GM21619 (cell line): ENCODE results near the gene MORN1.

Experiments used
- ATAC-seq: cut with Tn5 transposase; IDR thresholded peaks from one replicate; pipeline ENCODE4 v1.9.1; 2021; ENCODE audit not compliant: unreplicated experiment

Gene MORN1

DNA sequence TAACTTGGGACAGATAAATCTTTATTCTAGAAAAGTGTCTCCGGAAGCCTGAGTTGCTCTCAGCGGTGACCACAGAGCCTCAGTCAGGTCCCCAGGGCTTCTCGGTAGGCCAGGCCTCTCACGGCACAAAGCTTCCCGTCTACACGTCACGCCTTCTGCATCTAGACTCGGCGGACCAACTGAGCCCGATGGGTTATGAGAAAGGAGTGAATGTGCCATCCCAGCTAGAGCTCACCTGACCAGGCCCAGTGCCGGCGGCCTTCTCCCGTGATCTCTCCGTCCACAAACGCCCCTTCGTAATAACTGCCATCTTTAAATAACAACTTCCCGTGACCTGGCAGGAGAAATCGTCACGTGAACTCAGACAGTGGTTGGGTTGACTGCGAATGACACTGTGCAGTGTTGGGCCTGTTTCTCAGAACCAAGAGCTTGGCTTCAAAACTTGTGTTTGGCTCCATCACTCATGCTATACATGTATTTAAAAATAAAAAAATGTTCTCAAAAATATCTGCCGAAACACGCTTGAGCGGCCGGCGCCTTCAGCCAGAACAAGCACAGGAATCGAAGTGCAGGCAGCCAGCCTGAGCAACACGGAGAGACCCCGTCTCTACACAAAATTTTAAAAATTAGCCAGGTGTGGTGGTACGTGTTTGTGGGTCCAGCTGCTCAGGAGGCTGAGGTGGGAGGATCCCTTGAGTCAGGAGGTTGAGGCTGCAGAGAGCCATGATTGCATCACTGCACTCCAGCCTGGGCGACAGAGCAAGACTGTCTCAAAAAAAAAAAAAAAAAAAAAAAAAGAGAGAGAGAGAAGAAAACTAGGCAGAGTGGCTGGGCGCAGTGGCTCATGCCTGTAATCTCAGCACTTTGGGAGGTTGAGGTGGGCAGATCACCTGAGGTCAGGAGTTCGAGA lies 3.1 kb downstream of the MORN1 start:
- ATAC-seq, result no peak

DNA sequence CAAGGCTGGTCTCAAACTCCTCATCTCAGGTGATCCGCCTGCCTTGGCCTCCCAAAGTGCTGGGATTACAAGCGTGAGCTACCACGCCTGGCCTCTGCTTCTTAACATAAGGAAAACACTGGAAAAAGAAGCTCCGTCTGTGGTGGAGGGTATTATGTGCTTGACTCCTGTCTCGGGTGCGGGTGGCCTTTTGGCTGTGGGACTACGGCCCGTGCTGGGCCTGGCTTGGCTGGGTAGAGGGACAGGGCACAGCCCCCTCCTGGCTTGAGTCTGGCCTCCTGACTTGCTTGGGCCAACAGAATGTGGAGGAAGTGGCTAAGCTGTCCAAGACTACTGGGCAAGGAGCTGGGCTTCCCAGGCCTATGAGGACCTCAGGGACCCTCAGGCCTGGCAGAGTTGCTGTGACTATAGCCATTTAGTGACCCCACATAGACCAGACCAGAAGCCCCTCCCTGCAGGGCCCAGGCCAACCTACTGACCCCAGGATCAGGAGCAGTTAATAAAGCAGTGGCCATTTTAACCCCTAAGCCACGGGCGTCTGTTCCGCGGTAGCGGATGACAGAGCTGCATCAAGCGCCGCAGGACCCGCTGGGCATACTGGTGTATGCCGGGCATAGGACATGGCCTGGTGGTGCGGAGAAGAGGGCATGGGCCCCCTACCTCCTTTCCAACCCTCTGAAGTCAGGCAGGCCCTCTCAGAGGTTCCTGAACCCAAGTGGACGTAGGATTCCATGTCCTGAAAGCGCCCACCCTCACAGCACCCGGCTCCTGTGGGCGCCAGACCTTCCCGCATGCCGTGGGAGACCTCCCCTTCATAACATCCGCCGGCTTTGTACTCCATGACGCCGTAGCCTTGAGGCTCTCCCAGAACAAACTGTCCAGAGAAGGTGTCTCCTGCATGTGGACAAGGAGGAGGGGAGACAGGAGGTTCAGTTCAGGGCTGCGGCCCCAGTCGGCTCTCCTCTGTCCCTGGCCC lies 4.4 kb downstream of the MORN1 start:
- ATAC-seq, result no peak

DNA sequence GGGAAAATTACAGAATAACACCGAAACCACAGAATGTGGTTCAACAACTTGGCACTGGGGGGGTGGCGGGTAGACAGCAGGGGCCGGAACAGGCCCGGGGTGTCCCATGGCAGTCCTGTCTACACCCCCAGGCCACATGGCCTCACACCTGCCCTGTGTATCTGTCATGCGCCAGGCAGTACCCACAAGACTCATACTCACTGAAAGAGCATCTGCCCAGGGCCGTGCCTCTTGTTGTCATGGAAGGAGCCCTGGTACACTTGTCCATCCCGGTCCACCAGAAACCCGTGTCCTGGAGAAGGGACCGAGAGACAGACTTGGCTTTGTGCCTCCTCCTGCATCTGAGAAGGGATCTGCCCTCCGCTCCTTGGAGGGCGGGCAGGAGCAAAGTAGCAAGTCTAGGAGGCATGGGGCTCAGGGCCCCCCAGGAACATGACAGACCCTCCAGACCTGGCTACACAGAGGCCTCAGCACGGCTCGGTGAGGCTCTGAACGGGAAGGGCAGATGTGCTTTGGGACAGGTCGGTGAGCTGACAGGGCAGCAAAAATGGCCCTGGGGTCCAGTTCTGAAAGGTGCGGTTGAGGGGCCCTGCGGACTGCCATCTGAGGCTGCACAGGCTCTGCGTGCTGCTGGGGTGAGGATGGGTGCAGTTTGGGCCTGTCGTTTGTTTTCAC lies 5.6 kb downstream of the MORN1 start:
- no peak for ATAC-seq

DNA sequence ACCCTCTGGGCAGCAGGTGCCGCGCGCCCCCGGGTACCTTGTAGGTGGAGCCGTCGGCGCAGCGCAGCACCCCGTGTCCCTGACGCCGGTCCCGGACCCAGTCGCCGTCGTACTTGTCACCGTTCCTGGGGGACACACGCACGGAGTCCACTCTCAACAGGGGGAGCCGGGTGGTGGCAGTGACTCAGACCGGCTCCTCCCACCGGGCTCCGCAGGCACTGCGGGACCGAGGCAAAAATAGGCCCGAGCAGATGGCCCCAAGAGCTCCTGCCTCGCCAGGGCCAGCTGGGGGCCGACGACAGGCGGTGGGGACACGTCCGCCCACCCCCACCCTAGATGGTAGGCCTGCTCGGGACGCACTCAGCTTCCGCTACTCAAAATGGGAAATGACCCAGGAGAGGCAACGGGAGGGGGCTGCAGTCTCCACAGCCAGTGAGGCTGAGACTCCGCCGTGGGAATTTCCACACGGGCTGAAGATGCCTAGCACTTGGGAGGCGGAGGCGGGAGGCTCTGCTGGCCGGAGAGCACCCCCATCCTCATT lies 6.3 kb downstream of the MORN1 start:
- no peak for ATAC-seq

DNA sequence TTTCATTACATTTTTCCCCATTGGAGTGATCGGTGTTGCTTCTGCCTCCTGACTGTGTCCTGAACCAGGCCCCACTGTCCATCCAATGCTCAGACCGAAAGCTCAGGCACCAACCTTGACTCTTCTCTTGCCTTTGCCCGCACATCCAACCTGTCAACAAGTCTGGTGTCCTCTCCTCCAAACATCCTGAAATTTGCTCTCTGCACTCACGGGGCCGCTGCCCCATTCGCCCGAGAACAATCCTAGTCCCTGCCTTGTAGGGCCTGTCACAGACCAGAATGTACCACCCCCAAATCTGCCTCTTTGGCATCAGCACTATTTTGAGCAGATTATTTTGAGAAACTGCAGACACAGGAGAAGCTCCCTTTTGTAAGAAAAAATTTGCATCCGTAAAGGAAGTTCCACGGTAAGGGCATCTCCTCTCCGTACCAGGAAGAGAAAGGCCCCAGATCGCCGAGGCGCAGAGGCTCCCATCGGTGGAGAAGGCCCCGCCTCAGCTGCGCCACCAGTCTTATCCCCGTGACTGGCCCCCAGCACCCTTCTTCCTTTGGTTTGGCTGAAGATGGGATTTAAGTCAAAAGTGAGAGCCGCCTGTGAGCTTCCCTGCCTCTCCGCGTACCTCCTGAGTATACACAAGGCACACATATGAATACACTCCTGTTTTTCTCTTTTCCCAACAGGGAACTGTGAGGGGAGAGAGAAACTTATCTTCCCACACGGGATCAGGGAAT lies 7.1 kb downstream of the MORN1 start:
- no peak for ATAC-seq

DNA sequence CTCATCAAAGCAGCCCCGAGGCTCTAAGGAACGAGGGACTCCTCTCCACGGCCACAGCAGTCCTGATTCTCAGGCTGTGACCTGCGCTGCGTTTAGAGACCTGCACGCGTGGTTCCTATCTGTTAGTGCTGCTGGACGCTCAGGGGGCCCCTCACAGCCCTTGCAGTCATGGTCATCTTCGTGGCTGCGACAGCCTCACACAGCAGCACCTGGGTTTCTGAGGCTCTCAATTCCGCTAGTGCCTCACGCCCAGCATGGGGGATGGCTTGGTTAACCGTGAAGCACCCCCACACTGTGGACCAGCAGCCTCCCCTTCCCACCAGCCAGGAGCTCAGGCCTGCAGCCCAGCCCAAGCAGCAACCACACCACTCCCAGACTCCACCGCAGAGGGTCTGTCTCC lies 7.8 kb downstream of the MORN1 start:
- ATAC-seq, result no peak

DNA sequence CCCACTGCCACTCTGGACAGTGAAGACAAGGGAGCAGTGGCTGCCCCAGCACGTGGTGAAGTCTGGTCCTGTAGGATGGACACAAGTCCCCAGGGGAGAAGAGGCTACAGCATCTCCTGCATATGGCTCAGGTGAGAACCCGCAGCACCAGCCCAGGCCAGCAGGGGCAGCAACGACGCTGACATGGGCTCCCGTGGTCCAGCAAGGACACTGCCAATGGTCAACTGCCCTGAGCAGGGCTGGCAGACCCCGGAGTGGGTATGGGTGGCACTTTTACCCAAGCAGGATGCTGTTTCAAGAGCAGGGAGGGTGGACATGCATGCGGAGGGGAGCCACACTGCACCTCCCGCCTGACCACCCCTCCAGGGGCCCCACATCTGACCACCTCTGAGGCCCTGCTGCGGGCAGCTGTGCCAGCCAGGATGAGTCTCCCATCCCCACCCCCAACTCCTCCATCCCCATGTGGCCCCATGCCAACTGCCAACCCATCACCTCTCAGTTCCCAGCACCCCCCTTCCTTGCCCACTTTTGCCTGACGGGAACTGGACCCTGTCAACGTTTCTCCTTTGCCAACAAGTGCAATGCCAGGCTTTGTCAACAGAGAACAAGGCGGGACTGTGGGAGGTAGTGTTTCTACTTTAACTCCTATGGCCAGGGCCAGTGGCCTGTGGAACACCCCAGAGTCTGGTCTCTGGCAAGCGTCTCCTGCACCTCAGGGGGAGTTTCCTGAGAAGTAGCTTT lies 8.6 kb downstream of the MORN1 start:
- ATAC-seq, result no peak

DNA sequence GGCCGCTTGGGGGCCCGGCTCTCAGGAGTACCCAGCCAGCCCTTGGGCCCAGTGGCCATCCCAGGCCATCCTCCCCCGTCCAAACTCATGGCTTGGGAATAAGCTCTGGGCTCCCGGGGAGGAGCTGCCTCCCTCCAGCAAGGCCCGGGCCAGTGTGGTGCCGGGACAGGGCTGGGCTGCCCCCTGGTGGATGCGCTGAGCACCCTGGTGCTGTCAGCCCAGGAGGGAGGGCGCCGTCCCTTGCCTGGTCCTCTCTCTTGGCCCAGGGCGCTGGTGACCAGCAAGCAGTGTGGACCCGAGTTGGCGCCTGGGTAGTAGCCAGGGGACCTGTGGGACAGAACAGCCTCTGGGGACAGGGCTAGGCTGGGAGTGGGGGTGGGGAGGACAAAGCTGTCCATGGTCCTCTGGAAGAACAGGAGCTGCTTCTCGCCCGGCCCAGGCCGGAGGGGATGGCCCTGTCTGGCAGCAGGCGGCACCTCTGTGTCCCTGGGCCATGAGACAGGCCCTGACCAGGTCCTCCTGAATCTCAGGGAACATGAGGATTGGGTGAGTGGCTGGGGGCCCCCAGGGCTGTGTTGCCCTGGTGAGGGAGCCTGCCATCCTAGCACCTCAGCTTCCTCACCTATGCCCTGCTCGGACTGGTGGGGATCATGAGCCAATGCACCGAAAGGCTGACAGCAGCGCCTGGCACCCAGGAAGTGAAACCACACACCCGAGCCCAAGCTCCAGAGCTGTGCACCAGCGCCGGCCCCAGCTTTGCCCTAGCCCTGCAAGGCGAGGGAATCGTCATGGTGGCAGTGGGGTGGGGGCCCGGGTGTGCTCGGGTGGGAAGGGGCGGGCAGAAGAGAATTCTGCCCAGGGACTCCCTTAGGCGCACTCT lies 9.4 kb downstream of the MORN1 start:
- peak; percentile 80 for ATAC-seq

DNA sequence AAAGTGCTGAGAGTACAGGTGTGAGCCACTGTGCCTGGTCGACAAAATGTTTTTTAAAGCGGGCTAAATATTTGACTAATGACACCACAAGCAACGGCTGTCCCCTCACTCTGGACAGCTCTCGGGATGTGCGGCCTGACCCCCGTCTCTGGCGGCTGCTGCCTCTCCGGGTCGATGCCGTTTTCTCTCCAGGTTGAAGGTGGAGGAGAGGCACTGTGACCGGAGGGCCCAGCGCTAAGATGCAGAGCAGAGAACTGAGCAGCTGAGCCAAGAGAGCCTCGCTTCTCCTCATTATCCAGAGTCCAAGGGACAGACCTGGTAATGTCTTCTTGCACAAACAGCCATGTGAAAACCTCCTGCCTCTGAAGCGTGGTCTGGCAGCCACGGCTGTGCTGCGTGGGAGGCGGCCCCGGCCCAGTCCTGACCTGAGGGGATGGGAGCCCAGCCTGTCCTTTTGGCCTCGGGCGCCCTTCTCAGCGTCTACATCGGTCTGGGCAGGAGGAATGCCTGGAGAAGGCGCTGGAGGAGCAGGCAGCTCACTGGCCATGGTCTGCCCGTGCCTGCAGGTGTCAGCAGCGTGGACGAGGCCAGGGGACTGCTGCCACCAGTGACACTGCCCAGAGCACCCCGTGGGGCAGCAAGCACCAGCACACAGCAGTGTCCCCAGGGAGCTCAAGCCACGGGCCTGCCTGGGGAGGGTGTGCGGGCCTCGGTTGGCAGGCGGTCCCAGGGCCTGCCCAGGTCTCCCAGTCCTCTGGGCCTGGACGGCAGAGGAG lies 10.3 kb downstream of the MORN1 start:
- ATAC-seq, result no peak

DNA sequence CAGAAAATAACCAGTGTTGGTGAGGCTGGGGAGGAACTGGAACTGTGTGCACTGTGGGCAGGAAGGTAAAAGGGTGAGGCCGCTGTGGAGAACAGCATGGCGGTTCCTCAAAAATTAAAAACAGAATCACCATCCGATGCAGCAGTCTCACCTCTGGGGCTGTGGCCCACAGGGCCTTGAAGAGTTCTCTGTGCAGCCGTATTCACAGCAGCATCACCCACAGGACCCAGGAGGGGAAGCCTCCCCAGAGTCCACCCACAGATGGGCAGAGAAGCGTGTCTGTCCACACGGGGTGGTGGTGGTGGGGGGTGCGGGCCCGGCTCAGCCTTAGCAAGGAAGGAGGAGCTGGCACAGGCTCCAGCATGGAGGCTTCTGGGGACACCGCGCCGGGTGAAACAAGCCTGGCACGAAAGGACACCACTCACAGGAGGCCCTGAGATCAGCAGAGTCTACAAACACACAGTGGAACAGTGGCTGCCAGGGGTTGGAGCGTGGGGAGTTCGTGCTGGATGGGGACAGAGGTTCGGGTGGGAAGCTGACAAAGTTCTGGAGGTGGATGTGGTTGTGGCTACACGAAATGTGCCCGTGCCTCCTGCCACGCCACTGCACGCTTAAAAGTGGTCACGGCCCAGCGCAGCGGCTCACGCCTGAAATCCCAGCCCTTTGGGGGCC lies 11.5 kb downstream of the MORN1 start:
- no peak for ATAC-seq

DNA sequence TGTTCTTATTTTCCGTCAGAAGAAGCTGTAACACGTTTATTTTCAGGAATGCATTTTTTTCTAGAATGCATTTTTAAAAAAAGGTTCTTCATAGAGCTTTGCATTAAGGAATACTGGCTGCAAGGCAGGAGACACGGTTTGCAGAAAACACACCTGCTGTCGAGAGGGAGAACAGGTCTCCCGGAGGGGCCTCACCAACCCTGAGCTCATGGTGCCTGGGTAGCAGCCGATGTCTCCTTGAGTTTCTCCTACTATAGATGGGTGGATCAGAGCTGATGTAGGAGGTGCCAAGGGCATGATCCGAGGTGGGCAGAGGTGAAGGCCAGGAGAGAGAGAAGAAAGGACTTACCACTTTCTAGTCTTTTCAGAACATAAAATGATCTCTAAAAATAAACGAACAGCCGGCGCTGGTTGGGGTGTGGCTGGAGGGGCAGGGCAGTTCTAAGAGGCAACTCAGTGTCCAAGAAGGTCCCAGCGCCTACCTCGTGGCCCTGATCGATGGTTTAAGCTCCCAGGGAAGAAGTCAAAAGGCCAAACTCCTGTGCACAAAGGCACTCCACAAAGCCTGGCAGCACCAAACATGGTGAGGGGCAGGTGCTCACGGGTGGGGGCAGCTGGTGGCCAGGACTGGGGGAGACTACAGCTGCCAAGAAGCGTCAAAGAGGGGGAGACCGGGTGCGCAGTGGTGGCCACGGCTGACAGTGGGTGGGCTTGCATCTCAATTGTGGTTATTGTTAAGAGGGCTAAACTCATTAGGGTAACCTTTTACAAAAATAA lies 12.2 kb downstream of the MORN1 start:
- ATAC-seq, result no peak

DNA sequence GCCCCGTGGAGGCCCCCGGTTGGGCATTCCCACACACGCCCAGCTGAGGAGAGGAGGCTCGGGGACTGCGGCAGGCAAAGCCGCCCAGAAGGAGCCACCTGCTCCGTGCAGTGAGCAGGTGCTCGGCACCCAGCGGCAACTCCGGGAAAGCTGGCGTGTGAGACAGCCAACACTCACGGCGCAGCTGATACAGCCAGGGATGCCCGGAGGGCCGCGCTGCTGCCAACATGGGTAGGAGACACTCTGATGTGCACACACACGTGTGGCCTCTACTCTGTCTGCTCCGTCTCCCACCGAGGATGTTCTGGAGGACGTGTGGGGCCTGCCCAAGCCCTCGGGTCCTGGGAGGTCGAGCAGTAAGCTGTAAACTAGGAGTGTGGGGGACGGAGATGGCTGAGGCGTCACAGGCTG lies 12.9 kb downstream of the MORN1 start:
- ATAC-seq, result no peak

DNA sequence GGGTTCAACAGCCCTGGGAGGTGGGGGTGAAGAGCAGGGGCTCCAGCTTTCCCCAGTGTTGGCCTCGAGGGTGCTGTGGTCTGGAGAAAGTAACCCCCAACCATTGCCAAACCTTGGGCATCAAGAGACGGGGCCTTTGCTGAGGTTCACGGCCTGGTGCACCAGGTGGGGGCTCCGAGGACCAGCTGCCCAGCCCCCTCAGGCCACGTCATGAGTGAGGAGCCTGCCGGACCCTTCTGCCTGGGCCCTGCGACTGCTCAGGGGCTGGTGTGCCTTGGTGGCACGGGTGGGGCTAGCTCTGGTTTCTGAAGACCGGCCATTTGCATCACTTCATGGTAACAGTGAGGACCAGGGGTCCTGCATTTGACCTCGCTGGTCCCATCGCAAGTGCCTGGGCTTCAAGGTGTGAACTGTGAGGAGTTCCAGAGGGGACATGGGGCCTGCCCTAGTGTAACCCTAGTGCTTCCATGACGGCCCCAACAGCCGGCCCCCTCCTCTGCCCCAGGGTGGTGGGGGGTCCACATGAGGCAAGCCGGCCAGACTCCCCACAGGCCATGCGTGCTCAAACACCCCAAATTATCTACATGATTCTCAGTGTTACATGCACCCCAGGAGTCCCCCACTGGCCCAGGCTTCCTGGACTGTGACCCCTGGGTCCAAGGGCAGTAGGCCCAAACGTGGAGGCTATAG lies 13.5 kb downstream of the MORN1 start:
- ATAC-seq, result no peak

DNA sequence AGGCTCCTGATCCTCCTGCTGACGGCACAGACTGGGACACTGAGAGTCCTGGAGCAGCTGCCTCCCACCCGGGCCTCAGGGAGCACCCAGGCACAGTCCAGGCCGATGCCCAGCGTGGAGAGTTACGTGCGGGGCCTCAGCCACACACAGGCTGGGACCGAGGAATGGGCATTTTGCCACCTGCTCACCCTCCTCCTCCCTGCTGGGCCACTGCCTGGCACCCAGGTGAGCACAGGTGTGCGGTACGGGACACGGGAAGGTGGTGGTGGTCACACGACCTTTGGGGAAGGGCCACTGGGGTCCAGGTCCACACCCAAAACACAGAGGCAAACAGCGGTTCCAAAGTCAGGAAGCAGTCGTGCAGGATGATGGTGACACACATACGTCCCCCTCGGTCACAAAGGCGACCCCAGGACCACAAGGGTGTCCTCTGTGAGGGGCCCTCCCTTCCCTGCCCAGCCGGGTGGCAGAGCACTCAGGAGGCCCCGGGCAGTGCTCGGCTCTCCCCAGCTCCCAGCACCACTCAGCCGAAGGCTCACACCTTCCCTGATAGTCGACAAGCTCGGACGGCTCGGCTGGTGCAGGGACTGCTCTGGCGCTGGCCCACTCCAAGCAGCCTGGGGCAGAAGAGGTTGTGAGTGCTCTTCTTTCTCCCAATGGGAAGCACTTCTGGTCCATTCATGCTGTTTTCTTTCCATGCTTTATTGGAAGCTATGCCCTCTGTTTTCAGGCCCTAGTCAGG lies 14.3 kb downstream of the MORN1 start:
- no peak for ATAC-seq

DNA sequence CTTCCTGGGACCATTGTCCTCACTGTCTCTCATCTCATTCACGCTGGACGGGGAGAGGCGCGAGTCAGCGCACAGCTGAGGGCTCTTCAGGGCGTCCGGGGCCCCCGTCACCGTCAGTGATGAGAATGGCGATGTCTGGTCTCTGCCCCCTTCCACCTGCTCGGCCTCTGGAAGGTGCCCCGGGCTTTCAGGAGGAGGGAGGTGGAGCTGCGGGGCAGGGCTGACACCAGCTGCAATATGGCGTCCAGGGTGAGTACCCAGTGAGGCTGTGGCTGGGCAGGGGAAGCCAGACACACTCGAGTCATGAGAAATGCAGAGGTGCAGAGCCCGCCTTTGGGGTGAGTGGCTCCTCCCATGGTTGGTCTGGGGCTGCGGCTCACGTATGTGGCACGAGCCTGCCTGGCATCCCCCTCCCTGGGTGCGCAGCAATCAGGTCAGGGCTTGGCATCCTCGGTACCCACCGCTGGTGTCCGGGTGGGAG lies 15.1 kb downstream of the MORN1 start:
- ATAC-seq, result no peak
